Gastroesophageal sphincter (tissue), 4 donors: ENCODE measurements around the gene FCGBP. TPM values are rescaled to one million over a fixed set of nuclear protein-coding genes. Genes with fewer than 3 reads are reported as not detected.

Source experiments
- ATAC-seq: fragments of 150-250 bp; one replicate; pipeline ENCODE4 v1.9.1; 2016; ENCODE audit warnings: mild to moderate bottlenecking, moderate library complexity
- H3K27ac ChIP-seq, 4 donors: fragments of 200-600 bp; sonication (generic) in 3 of 4; 1 replicate in 3 of 4; 2 replicates in 1 of 4; pipeline ENCODE4 v1.5.1; 2016 to 2019
- H3K27me3 ChIP-seq: fragments of 200-600 bp; sonication (generic); one replicate; pipeline ENCODE4 v1.5.1; 2019
- H3K36me3 ChIP-seq, 2 donors: fragments of 200-600 bp; sonication (generic); one replicate each; pipeline ENCODE4 v1.5.1; 2019; ENCODE audit warnings: control low read depth in 1 of 2
- H3K4me1 ChIP-seq, 3 donors: fragments of 200-600 bp; sonication (generic); 1 replicate in 2 of 3; 2 replicates in 1 of 3; pipeline ENCODE4 v1.5.1; 2016 to 2019; ENCODE audit warnings: control low read depth in 2 of 3
- H3K4me3 ChIP-seq, 2 donors: fragments of 200-600 bp; sonication (generic); one replicate each; pipeline ENCODE4 v1.5.1; 2019; ENCODE audit warnings: mild to moderate bottlenecking in 1 of 2, moderate library complexity in 1 of 2
- H3K9me3 ChIP-seq, 3 donors: fragments of 200-600 bp; sonication (generic); one replicate each; pipeline ENCODE4 v1.5.1; 2017 to 2019; ENCODE audit warnings: control low read depth in 2 of 3
- EP300 ChIP-seq: sonication (generic); formaldehyde crosslinking; IDR thresholded peaks from one replicate; pipeline ENCODE4 v1.6.1; 2017; ENCODE audit warnings: antibody characterized with exemption, mild to moderate bottlenecking
- POLR2A ChIP-seq, 2 donors: fragments of 450-650 bp; IDR thresholded peaks; one replicate each; pipeline ENCODE4 v1.6.1; 2017; ENCODE audit warnings: antibody characterized with exemption in 2 of 2, mild to moderate bottlenecking in 2 of 2, moderate library complexity in 1 of 2
- POLR2AphosphoS5 ChIP-seq: sonication (generic); formaldehyde crosslinking; IDR thresholded peaks from one replicate; pipeline ENCODE4 v1.6.1; 2017; ENCODE audit warnings: antibody characterized with exemption
- WGBS, 2 donors: methylation state at CpG; one replicate each; pipeline ENCODE4 v1.1.5; 2018; ENCODE audit warnings: low coverage in 1 of 2; 5-methylcytosine and 5-hydroxymethylcytosine counted together
- total RNA-seq, 4 donors: library from RNA; depleted of rRNA; stranded (reverse); fragments of >200 nt; gene quantifications; one replicate each; pipeline ENCODE4 v1.1.0, GENCODE V29; 2016
- TF ChIP-seq, protein P1 (sequence below), 4 experiments: fragments of 200-600 bp in 2 of 4; fragments of 450-650 bp in 2 of 4; sonication (generic) in 1 of 4; IDR thresholded peaks; one replicate each; pipeline ENCODE4 v1.5.1; 2017 to 2019; ENCODE audit warnings: antibody characterized with exemption in 4 of 4, mild to moderate bottlenecking in 2 of 4, moderate library complexity in 2 of 4

FCGBP gene
- total RNA-seq, 4 donors from 2014 or later, result 0.31 to 69.1 (median 8.2) TPM

- Histone ChIP-seq H3K4me1 (no peaks in the 10 kb centered on the region), H3K27ac (no peak overlapping the region), H3K36me3 (no peaks in the 10 kb centered on the region), H3K4me3 (no peak overlapping the region), H3K27me3 (peaks cover 31% of the 10 kb centered on the region), H3K9me3 (peaks cover 0 to 10% (median 0%) of the 10 kb centered on the region in 3 donors)
- ATAC-seq, result no peak
- WGBS, 2 donors, result 63% methylated on average over 2 of the region's 5 CpGs; no CpG with 5 or more reads in 1 of the 2 donors
- TF ChIP-seq POLR2A (IDR thresholded peaks at IDR 0.05), result no peak
- no peak for TF ChIP-seq POLR2AphosphoS5
- TF ChIP-seq, protein P1, sequence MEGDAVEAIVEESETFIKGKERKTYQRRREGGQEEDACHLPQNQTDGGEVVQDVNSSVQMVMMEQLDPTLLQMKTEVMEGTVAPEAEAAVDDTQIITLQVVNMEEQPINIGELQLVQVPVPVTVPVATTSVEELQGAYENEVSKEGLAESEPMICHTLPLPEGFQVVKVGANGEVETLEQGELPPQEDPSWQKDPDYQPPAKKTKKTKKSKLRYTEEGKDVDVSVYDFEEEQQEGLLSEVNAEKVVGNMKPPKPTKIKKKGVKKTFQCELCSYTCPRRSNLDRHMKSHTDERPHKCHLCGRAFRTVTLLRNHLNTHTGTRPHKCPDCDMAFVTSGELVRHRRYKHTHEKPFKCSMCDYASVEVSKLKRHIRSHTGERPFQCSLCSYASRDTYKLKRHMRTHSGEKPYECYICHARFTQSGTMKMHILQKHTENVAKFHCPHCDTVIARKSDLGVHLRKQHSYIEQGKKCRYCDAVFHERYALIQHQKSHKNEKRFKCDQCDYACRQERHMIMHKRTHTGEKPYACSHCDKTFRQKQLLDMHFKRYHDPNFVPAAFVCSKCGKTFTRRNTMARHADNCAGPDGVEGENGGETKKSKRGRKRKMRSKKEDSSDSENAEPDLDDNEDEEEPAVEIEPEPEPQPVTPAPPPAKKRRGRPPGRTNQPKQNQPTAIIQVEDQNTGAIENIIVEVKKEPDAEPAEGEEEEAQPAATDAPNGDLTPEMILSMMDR (IDR thresholded peaks at IDR 0.05), result no peak
- no peak for TF ChIP-seq EP300
Observed at GRCh38 chr19:39935364-39935661, 879 bp upstream of the FCGBP start.

DNA sequence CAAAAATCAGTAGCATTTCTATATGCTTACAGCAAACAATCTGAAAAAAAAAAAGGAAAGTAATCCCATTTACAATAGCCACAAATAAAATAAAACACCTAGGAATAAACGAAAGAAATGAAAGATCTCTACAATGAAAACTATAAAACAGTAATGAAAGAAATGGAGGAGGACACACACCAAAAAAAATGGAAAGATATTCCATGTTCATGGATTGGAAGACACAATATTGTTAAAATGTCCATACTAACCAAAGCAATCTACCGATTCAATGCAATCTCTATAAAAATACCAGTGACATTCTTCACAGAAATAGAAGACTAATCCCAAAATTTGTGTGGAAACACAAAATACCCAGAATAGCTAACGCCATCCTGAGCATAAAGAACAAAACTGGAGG lies 4.7 kb downstream of the FCGBP start:
- ATAC-seq, result no peak
- H3K4me3 ChIP-seq, result no peak overlapping the region
- H3K36me3 ChIP-seq, result no peaks in the 10 kb centered on the region
- H3K9me3 ChIP-seq, result peaks cover 0 to 5% (median 0%) of the 10 kb centered on the region in 3 donors
- 79 to 89% methylated on average over 2 to 3 of the region's 3 CpGs for WGBS, 2 donors
- peaks cover 22% of the 10 kb centered on the region for H3K27me3 ChIP-seq
- H3K27ac ChIP-seq, result no peak overlapping the region
- no peaks in the 10 kb centered on the region for H3K4me1 ChIP-seq
- TF ChIP-seq, protein P1 (IDR thresholded peaks at IDR 0.05), result no peak
- TF ChIP-seq POLR2A (IDR thresholded peaks at IDR 0.05) (no peak), EP300 (no peak), POLR2AphosphoS5 (no peak)

GRCh38 chr19:39928357-39928725 lies 6.1 kb downstream of the FCGBP start:
- Histone ChIP-seq H3K36me3 (no peaks in the 10 kb centered on the region), H3K4me1 (no peaks in the 10 kb centered on the region), H3K27ac (no peak overlapping the region), H3K4me3 (no peak overlapping the region), H3K27me3 (peaks cover 19% of the 10 kb centered on the region), H3K9me3 (peaks cover 0 to 5% (median 0%) of the 10 kb centered on the region in 3 donors)
- WGBS, 2 donors, result 56 to 88% methylated on average over 2 of the region's 3 CpGs
- TF ChIP-seq, protein P1 (IDR thresholded peaks at IDR 0.05), result no peak
- no peak for TF ChIP-seq POLR2AphosphoS5
- no peak for TF ChIP-seq POLR2A (IDR thresholded peaks at IDR 0.05)
- no peak for TF ChIP-seq EP300
- no peak for ATAC-seq

DNA sequence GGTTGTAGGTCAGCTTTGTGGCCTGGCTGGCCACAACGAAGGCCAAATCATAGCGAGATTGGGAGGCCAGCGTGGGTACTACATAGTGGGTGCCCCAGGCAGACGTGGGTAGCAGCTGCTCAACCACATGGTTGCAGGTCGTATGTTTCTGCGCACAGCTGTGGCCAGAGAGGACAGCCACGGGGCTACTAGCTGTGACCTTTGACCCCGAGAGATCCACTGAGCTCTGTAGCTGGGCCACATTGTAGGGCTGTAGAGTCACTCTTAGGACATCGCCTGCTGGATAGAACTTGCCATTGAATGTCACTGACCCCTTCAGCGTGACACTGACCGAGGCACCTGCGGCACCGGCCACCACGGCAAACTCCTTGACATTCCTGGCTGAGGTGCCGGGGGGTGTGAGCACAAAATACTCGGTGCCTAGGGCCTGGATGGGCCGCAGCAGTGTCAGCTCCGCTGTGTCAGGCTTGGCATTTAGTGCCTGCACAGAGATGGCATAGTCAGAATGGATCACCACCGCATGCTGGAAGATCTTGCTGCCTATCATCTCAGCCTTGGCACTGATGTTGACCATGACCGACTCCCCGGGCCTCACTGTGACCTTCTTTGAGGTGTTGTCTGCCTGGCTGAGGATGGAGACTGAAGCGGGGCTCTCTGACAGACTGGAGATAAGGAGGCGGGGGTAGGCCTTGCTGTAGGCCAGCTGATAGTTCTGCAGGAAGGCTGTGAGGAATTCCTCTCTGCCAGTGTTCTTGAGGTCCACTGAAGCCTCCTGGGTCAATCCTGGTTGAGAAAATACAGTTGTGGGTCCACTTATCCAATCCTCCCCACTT lies 6.7 kb downstream of the FCGBP start:
- TF ChIP-seq POLR2A (IDR thresholded peaks at IDR 0.05), result no peak
- no peak for TF ChIP-seq POLR2AphosphoS5
- no peak for TF ChIP-seq EP300
- TF ChIP-seq, protein P1 (IDR thresholded peaks at IDR 0.05), result no peak
- 80% methylated on average over 3 of the region's 23 CpGs; no CpG with 5 or more reads in 1 of the 2 donors for WGBS, 2 donors
- Histone ChIP-seq H3K4me3 (no peak overlapping the region), H3K4me1 (no peaks in the 10 kb centered on the region), H3K27ac (no peak overlapping the region), H3K27me3 (peaks cover 17% of the 10 kb centered on the region), H3K9me3 (peaks cover 0 to 5% (median 0%) of the 10 kb centered on the region in 3 donors), H3K36me3 (no peaks in the 10 kb centered on the region)
- ATAC-seq, result no peak

DNA sequence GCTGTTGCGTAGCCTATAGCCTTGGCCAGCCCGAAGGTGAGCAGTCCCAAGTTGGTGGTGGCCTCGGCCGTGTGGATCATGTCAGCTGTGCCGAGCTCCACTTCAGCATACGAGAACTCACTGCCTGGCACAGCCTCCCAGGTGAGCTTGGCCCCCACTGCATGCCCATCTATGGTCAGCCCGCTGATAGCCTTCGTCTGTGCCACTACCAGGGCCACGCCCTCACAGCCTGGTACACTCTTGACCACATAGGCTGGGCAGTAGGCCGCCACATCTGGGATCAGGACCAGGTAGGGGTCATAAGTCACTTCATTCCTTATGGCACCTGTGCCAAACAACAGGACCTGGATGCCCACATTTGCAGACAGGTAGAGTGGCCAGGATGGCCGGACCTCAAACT lies 7.4 kb downstream of the FCGBP start:
- Histone ChIP-seq H3K4me1 (no peaks in the 10 kb centered on the region), H3K4me3 (no peak overlapping the region), H3K27me3 (peaks cover 17% of the 10 kb centered on the region), H3K9me3 (peaks cover 0 to 5% (median 0%) of the 10 kb centered on the region in 3 donors), H3K36me3 (no peaks in the 10 kb centered on the region), H3K27ac (no peak overlapping the region)
- WGBS, 2 donors, result 92 to 95% methylated on average over 5 to 6 of the region's 11 CpGs
- ATAC-seq, result no peak
- no peak for TF ChIP-seq POLR2A (IDR thresholded peaks at IDR 0.05)
